ENCODE data around the gene RNASE4.

GRCh38 chr14:20679907-20680306 lies 4.5 kb upstream of the RNASE4 start:
- TF ChIP-seq, protein P1, sequence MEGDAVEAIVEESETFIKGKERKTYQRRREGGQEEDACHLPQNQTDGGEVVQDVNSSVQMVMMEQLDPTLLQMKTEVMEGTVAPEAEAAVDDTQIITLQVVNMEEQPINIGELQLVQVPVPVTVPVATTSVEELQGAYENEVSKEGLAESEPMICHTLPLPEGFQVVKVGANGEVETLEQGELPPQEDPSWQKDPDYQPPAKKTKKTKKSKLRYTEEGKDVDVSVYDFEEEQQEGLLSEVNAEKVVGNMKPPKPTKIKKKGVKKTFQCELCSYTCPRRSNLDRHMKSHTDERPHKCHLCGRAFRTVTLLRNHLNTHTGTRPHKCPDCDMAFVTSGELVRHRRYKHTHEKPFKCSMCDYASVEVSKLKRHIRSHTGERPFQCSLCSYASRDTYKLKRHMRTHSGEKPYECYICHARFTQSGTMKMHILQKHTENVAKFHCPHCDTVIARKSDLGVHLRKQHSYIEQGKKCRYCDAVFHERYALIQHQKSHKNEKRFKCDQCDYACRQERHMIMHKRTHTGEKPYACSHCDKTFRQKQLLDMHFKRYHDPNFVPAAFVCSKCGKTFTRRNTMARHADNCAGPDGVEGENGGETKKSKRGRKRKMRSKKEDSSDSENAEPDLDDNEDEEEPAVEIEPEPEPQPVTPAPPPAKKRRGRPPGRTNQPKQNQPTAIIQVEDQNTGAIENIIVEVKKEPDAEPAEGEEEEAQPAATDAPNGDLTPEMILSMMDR (conservative IDR thresholded peaks at IDR 0.05 in 1 of 2, IDR thresholded peaks at IDR 0.05 in 1 of 2; ENCODE audit: extremely low read depth in 1 of 2, insufficient read depth in 1 of 2, low read depth in 1 of 2, low read length in 2 of 2), result no peak
- TF ChIP-seq EZH2 (IDR thresholded peaks at IDR 0.05; ENCODE audit: borderline replicate concordance, low read length), result no peak

All from mammary epithelial cell (primary cell).